ENCODE results near the gene ACTR1B. TPM values are rescaled to one million over a fixed set of nuclear protein-coding genes. Genes with fewer than 3 reads are reported as not detected.
A peak's percentile ranks its signal among the peaks of the same experiment; 100 is the strongest.
"Not testable (repeated sequence)": the region's sequence is repeated elsewhere in the genome, so short reads cannot be mapped to it uniquely, and the experiment has no call there.

The ACTR1B gene
- total RNA-seq, 2 experiments from 2014 or later = 143 to 150 TPM

DNA sequence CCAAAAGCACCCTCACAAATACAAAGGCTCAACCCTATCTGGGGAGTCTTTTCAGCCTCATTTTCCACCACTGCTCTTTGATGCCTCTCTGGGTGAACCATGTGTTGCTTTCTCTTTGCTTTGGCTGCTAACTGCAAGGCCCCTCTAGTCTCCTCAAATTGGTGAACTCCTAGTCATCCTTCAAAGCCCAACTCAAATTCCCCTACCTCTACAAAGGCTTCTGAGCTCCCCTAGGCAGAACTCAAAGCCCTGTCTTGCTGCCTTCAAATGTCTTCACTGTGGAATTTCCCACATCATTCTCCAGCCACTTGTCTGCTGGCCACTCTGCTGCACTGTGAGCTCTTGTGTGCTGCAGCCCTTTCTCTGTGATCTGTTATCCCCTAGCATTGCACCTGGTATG is 40.9 kb downstream of the ACTR1B start:
- CTCF ChIA-PET; POLR2A ChIA-PET; H3K36me3 Mint-ChIP-seq (ENCODE audit: low read depth); H3K4me3 Mint-ChIP-seq; H3K27ac Mint-ChIP-seq; intact Hi-C loops (cut with micrococcal nuclease); H3K27me3 Mint-ChIP-seq; H3K9me3 Mint-ChIP-seq; ATAC-seq; DNase-seq; H3K4me1 Mint-ChIP-seq (ENCODE audit: low read depth): not testable (repeated sequence)

DNA sequence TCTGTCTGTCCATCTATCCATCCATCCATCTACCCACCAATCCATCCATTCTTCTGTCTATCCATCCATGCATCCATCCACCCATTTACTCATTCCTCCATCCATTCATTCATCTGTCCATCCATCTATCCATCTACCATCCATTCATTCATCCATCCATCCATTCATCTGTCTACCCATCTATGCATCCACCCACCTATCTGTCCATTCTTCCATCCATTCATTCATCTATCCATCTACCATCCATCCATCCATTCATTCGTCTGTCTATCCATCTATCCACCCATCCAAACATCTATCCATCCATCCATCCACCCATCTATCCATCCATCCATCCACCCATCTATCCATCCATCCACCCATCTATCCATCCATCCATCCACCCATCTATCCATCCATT is 43.4 kb downstream of the ACTR1B start:
- DNase-seq; ATAC-seq; H3K27me3 Mint-ChIP-seq; H3K4me1 Mint-ChIP-seq (ENCODE audit: low read depth); intact Hi-C loops (cut with micrococcal nuclease); CTCF ChIA-PET; H3K4me3 Mint-ChIP-seq; POLR2A ChIA-PET; H3K36me3 Mint-ChIP-seq (ENCODE audit: low read depth); H3K9me3 Mint-ChIP-seq; H3K27ac Mint-ChIP-seq: not testable (repeated sequence)

DNA sequence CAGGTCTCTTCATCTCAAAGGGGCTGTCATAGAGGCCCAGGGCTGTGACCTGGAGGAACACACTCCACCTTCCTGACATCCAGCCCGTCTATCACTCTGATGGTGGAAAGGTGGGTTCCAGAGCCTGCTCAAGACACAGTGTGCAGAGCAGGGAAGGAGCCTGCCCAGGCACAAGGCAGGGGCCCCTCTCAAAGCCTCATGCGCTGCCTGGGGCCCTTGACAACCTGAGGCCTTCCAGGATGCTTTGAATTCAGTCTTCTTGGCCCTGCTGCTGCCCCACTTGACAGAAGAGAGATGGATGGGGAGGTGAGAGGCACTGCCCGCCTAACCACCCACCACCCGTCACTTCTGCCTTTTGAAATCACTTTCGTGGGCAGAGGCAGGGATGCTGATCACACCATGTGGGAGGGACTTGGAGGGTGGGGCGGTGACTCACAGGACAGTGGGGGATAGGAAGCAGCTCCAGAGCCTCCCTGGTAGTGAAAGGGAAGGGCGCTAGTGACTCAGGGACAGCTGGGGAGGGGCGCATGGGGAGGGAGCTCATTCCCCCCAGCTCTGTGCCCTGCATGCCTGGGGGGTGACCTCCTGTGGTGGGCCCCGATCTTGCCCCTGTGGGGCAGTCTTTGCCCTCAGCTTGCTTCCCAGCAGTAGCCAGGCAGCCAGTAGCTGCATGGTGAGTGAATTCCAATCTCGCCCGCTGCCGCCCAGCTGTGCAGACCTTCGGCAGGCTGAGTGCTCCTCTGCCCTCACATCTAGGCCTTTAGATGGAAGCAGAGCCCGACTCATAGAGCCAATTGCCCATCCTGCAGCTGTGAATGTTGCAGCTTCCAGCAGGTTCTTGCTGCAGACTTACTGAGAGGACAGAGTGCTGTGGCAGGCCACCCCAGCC is 44.7 kb downstream of the ACTR1B start:
- POLR2A ChIA-PET = not testable (repeated sequence)
- ATAC-seq = peak; percentile 100

DNA sequence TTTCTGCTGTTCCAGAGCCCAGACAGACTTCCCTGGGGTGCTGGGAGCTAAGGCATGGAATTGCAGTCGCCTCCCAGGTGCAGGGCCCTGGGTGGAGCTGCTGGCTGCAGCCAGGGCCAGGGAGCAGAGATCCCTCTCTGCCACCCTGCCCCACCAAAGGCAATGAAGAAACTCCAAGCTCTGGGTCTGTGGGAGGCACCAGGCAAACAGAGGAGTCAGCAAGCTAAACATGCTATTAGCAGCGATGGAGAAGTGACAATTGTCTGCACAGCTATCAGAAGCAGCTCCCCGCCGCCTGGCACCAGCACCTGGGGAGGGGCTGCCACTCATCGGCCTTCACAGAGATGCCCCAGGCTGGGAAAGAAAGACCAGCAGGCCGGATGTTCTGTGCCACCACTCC is 45.9 kb downstream of the ACTR1B start:
- CTCF ChIA-PET = no interaction called here

More for the DNA sequence above, 44.7 kb downstream of the ACTR1B start:
- H3K9me3 Mint-ChIP-seq; H3K27me3 Mint-ChIP-seq; CTCF ChIA-PET; H3K36me3 Mint-ChIP-seq (ENCODE audit: low read depth); H3K27ac Mint-ChIP-seq; H3K4me3 Mint-ChIP-seq; DNase-seq; H3K4me1 Mint-ChIP-seq (ENCODE audit: low read depth); intact Hi-C loops (cut with micrococcal nuclease): not testable (repeated sequence)

DNA sequence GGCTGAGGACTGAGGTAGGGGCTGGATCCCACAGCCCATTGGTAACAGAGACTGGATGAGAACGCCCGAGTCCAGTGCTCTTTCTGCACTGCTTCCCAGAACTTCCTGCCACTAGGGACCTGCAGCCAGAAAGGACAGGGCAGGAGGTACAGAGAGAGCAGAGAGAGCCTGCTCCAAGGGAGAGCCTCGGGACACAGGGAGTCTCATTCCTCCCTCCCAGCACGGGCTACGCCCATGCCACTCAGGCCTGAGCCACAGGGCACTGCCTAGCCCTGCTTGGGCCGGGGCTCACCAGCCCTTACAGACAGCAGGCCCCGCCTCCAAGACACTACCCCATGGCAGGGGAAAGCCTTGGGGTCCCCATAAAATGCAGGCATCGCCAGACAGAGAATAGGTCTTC is 48.1 kb downstream of the ACTR1B start:
- H3K4me1 Mint-ChIP-seq (ENCODE audit: low read depth); ATAC-seq; intact Hi-C loops (cut with micrococcal nuclease); DNase-seq; H3K36me3 Mint-ChIP-seq (ENCODE audit: low read depth); H3K27me3 Mint-ChIP-seq; POLR2A ChIA-PET; H3K4me3 Mint-ChIP-seq; H3K9me3 Mint-ChIP-seq; H3K27ac Mint-ChIP-seq; CTCF ChIA-PET: not testable (repeated sequence)

More for the DNA sequence above, 45.9 kb downstream of the ACTR1B start:
- ATAC-seq = no peak
- Mint-ChIP-seq H3K36me3 (ENCODE audit: low read depth) (no peaks in the 10 kb centered on the region), H3K9me3 (no peaks in the 10 kb centered on the region), H3K4me1 (ENCODE audit: low read depth) (no peaks in the 10 kb centered on the region), H3K27me3 (no peaks in the 10 kb centered on the region), H3K4me3 (no peak overlapping the region), H3K27ac (no peak overlapping the region)
- no peak for DNase-seq
- TF ChIP-seq, protein P1, sequence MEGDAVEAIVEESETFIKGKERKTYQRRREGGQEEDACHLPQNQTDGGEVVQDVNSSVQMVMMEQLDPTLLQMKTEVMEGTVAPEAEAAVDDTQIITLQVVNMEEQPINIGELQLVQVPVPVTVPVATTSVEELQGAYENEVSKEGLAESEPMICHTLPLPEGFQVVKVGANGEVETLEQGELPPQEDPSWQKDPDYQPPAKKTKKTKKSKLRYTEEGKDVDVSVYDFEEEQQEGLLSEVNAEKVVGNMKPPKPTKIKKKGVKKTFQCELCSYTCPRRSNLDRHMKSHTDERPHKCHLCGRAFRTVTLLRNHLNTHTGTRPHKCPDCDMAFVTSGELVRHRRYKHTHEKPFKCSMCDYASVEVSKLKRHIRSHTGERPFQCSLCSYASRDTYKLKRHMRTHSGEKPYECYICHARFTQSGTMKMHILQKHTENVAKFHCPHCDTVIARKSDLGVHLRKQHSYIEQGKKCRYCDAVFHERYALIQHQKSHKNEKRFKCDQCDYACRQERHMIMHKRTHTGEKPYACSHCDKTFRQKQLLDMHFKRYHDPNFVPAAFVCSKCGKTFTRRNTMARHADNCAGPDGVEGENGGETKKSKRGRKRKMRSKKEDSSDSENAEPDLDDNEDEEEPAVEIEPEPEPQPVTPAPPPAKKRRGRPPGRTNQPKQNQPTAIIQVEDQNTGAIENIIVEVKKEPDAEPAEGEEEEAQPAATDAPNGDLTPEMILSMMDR (IDR thresholded peaks at IDR 0.05) = no peak
- POLR2A ChIA-PET = no interaction called here
- intact Hi-C loops (cut with micrococcal nuclease) = no loop called here

DNA sequence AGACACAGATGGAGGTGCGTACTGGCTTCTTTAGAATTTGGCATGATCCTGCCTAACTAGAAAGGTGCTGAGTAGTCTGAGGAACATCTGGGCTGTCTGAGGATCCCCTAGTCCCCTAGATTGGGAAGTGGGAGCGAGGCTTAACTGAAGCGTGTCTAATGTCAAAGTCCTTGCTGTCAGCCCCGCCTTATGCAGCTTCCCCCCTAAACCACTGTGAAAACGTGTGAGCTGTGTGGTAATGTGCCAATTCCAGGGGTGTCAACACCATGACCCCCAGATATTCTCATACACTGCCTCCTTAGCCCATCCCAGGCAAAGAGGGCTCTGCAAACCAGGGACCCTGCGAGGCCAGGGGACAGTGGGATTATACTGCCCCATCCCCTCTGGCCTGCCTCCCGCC is 51.9 kb downstream of the ACTR1B start:
- H3K4me1 Mint-ChIP-seq (ENCODE audit: low read depth) = not testable (repeated sequence)

DNA sequence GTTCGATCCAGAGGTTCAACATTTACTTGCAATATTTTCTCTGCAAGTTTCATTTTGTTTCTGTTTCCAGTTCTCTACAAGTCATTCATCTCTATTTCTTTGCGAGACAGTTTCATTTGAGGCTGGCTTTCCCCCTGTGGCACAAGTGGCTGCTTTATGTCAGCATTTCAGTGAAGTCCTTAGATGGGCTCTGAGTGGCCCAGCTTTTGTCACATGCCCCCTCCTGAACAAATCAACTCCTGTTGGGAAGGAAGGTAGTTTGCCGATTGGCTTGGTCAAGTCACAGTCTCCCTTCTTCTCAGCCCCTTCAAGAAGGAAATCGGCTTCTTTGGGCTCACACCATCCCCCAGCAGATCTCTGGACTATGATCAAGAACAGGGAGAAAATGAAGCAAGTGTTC is 55.1 kb downstream of the ACTR1B start:
- H3K4me3 Mint-ChIP-seq; ATAC-seq; H3K4me1 Mint-ChIP-seq (ENCODE audit: low read depth); intact Hi-C loops (cut with micrococcal nuclease); H3K27me3 Mint-ChIP-seq; CTCF ChIA-PET; POLR2A ChIA-PET; H3K9me3 Mint-ChIP-seq; H3K36me3 Mint-ChIP-seq (ENCODE audit: low read depth); H3K27ac Mint-ChIP-seq; DNase-seq: not testable (repeated sequence)

More for the DNA sequence above, 51.9 kb downstream of the ACTR1B start:
- H3K36me3 Mint-ChIP-seq (ENCODE audit: low read depth); H3K4me3 Mint-ChIP-seq; H3K27ac Mint-ChIP-seq; H3K9me3 Mint-ChIP-seq; ATAC-seq; CTCF ChIA-PET; H3K27me3 Mint-ChIP-seq; intact Hi-C loops (cut with micrococcal nuclease); DNase-seq; POLR2A ChIA-PET: not testable (repeated sequence)

Other genes starting within 250 kb of the ACTR1B start
- 10 to 100 TPM; 23.6 to 31.3 TPM for gene ANKRD36B, start 74.2 kb downstream of the ACTR1B start, total RNA-seq
- 100 to 1,000 TPM; 233 to 238 TPM for gene COX5B, start 18.0 kb downstream of the ACTR1B start, total RNA-seq
- 10 to 100 TPM in 1 of 2 experiments, 1 to 10 TPM in 1; 6.8 to 11.7 TPM for gene C2orf92, start 5.7 kb upstream of the ACTR1B start, total RNA-seq
- 100 to 1,000 TPM; 218 TPM for gene ZAP70, start 49.5 kb upstream of the ACTR1B start, total RNA-seq